HEK293 (cell line): ENCODE results near the gene C16orf92.

Source experiments
- BCL11B ChIP-seq: fragments of 450-650 bp; formaldehyde crosslinking; IDR thresholded peaks from 2 replicates; pipeline ENCODE4 v1.5.1; 2016; ENCODE audit warnings: low read depth, missing biosample characterization, missing genetic modification characterization
- GFI1B ChIP-seq: fragments of 450-650 bp; formaldehyde crosslinking; IDR thresholded peaks from 2 replicates; pipeline ENCODE4 v1.5.1; 2016; ENCODE audit warnings: missing biosample characterization, missing genetic modification characterization
- GLI2 ChIP-seq: fragments of 450-650 bp; formaldehyde crosslinking; IDR thresholded peaks from 2 replicates; pipeline ENCODE4; 2017; ENCODE audit warnings: missing biosample characterization, missing genetic modification characterization, low read depth, borderline replicate concordance
- IKZF3 ChIP-seq: fragments of 450-650 bp; IDR thresholded peaks from 2 replicates; pipeline ENCODE4 v1.5.0; 2018; ENCODE audit warnings: missing biosample characterization, mild to moderate bottlenecking, missing genetic modification characterization, moderate library complexity
- KLF17 ChIP-seq: fragments of 450-650 bp; formaldehyde crosslinking; IDR thresholded peaks from 2 replicates; pipeline ENCODE4 v1.5.1; 2016; ENCODE audit warnings: missing biosample characterization, missing genetic modification characterization
- REST ChIP-seq: fragments of 450-650 bp; formaldehyde crosslinking; IDR thresholded peaks from 2 replicates; pipeline ENCODE4 v1.5.1; 2016; ENCODE audit warnings: missing biosample characterization, missing genetic modification characterization
- SCRT2 ChIP-seq: fragments of 450-650 bp; formaldehyde crosslinking; IDR thresholded peaks from 2 replicates; pipeline ENCODE4 v1.5.1; 2016; ENCODE audit warnings: missing biosample characterization, missing genetic modification characterization
- SP2 ChIP-seq: fragments of 450-650 bp; formaldehyde crosslinking; IDR thresholded peaks from 2 replicates; pipeline ENCODE4 v1.5.1; 2016; ENCODE audit warnings: missing biosample characterization, missing genetic modification characterization
- ZFP37 ChIP-seq: fragments of 450-650 bp; formaldehyde crosslinking; IDR thresholded peaks from 2 replicates; pipeline ENCODE4 v1.5.1; 2016; ENCODE audit warnings: missing biosample characterization, missing genetic modification characterization
- ZNF146 ChIP-seq: fragments of 450-650 bp; formaldehyde crosslinking; IDR thresholded peaks from 2 replicates; pipeline ENCODE4 v1.5.1; 2016; ENCODE audit warnings: missing biosample characterization, missing genetic modification characterization
- ZNF354C ChIP-seq: fragments of 450-650 bp; formaldehyde crosslinking; IDR thresholded peaks from 2 replicates; pipeline ENCODE4 v1.5.1; 2016; ENCODE audit warnings: missing biosample characterization, missing genetic modification characterization, low read depth, borderline replicate concordance
- ZNF362 ChIP-seq: fragments of 450-650 bp; formaldehyde crosslinking; IDR thresholded peaks from 2 replicates; pipeline ENCODE4 v1.5.1; 2016; ENCODE audit warnings: missing biosample characterization, missing genetic modification characterization
- ZNF37A ChIP-seq: fragments of 450-650 bp; IDR thresholded peaks from 2 replicates; pipeline ENCODE4 v1.5.1; 2018; ENCODE audit warnings: missing biosample characterization, missing genetic modification characterization
- ZNF433 ChIP-seq: fragments of 450-650 bp; formaldehyde crosslinking; IDR thresholded peaks from 2 replicates; pipeline ENCODE4 v1.5.1; 2016; ENCODE audit warnings: missing biosample characterization, missing genetic modification characterization, low read depth
- ZNF510 ChIP-seq: fragments of 450-650 bp; formaldehyde crosslinking; IDR thresholded peaks from 2 replicates; pipeline ENCODE4 v1.5.1; 2018; ENCODE audit warnings: mild to moderate bottlenecking, missing genetic modification characterization, missing biosample characterization; ENCODE audit not compliant: insufficient replicate concordance
- ZNF521 ChIP-seq: fragments of 450-650 bp; formaldehyde crosslinking; IDR thresholded peaks from 2 replicates; pipeline ENCODE4 v1.5.1; 2017; ENCODE audit warnings: missing biosample characterization, mild to moderate bottlenecking, missing genetic modification characterization
- ZNF530 ChIP-seq: fragments of 450-650 bp; formaldehyde crosslinking; IDR thresholded peaks from 2 replicates; pipeline ENCODE4 v1.5.1; 2016; ENCODE audit warnings: low read depth, missing biosample characterization, missing genetic modification characterization
- ZNF558 ChIP-seq: fragments of 450-650 bp; formaldehyde crosslinking; IDR thresholded peaks from 2 replicates; pipeline ENCODE4 v1.5.1; 2016; ENCODE audit warnings: missing biosample characterization, missing genetic modification characterization
- ZNF560 ChIP-seq: fragments of 450-650 bp; formaldehyde crosslinking; IDR thresholded peaks from 2 replicates; pipeline ENCODE4 v1.5.1; 2017; ENCODE audit warnings: missing biosample characterization, missing genetic modification characterization, borderline replicate concordance
- ZNF585B ChIP-seq: fragments of 450-650 bp; formaldehyde crosslinking; IDR thresholded peaks from 2 replicates; pipeline ENCODE4 v1.5.1; 2016; ENCODE audit warnings: missing biosample characterization, missing genetic modification characterization
- ZNF621 ChIP-seq: fragments of 450-650 bp; formaldehyde crosslinking; IDR thresholded peaks from 2 replicates; pipeline ENCODE4 v1.5.1; 2017; ENCODE audit warnings: missing biosample characterization, missing genetic modification characterization
- ZNF777 ChIP-seq: fragments of 450-650 bp; formaldehyde crosslinking; IDR thresholded peaks from 2 replicates; pipeline ENCODE4 v1.5.1; 2017; ENCODE audit warnings: missing biosample characterization, missing genetic modification characterization, borderline replicate concordance
- ZNF785 ChIP-seq: fragments of 450-650 bp; formaldehyde crosslinking; IDR thresholded peaks from 2 replicates; pipeline ENCODE4 v1.5.1; 2016; ENCODE audit warnings: missing biosample characterization, missing genetic modification characterization
- ZNF791 ChIP-seq: fragments of 450-650 bp; formaldehyde crosslinking; IDR thresholded peaks from 2 replicates; pipeline ENCODE4 v1.5.1; 2016; ENCODE audit warnings: missing biosample characterization, missing genetic modification characterization
- ZNF837 ChIP-seq: fragments of 450-650 bp; formaldehyde crosslinking; IDR thresholded peaks from 2 replicates; pipeline ENCODE4 v1.5.1; 2016; ENCODE audit warnings: missing biosample characterization, missing genetic modification characterization
- ZSCAN16 ChIP-seq: fragments of 450-650 bp; formaldehyde crosslinking; IDR thresholded peaks from 2 replicates; pipeline ENCODE4 v1.5.1; 2016; ENCODE audit warnings: missing biosample characterization, missing genetic modification characterization
- ZSCAN23 ChIP-seq: fragments of 450-650 bp; formaldehyde crosslinking; IDR thresholded peaks from 2 replicates; pipeline ENCODE4 v1.5.1; 2016; ENCODE audit warnings: missing biosample characterization, missing genetic modification characterization
- TF ChIP-seq, protein P1 (sequence below): IDR thresholded peaks from 2 replicates; pipeline ENCODE4 v1.6.1; 2011; ENCODE audit warnings: mild to moderate bottlenecking, low read depth, low read length, borderline replicate concordance
- TF ChIP-seq, protein P2 (sequence below): fragments of 450-650 bp; IDR thresholded peaks from 2 replicates; pipeline ENCODE4 v1.5.1; 2018; ENCODE audit warnings: missing biosample characterization, missing genetic modification characterization
- TF ChIP-seq, protein P3 (sequence below): fragments of 450-650 bp; formaldehyde crosslinking; IDR thresholded peaks from 2 replicates; pipeline ENCODE4 v1.5.1; 2016; ENCODE audit warnings: missing biosample characterization, missing genetic modification characterization

Gene C16orf92

GRCh38 chr16:29973384-29974246 lies 49.4 kb upstream of the C16orf92 start, which contains the start of gene TAOK2 (continued):
- TF ChIP-seq REST (tag by site-specific recombination): no peak; the same call in 1 of the 2 replicates
- TF ChIP-seq BCL11B (tag by site-specific recombination): peak; percentile 64
- TF ChIP-seq ZNF530 (tag by site-specific recombination): no peak
- TF ChIP-seq ZNF37A (tag by site-specific recombination): no peak
- TF ChIP-seq KLF17: peak; percentile 69
- no peak for TF ChIP-seq ZNF354C (tag by site-specific recombination)
- TF ChIP-seq ZNF558 (tag by site-specific recombination): no peak
- no peak for TF ChIP-seq ZNF362 (tag by site-specific recombination)
- no peak for TF ChIP-seq ZNF837 (tag by site-specific recombination)
- TF ChIP-seq, protein P1, sequence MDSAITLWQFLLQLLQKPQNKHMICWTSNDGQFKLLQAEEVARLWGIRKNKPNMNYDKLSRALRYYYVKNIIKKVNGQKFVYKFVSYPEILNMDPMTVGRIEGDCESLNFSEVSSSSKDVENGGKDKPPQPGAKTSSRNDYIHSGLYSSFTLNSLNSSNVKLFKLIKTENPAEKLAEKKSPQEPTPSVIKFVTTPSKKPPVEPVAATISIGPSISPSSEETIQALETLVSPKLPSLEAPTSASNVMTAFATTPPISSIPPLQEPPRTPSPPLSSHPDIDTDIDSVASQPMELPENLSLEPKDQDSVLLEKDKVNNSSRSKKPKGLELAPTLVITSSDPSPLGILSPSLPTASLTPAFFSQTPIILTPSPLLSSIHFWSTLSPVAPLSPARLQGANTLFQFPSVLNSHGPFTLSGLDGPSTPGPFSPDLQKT: no peak
- TF ChIP-seq ZNF585B (tag by site-specific recombination): no peak
- peak; percentile 63; the same call in 1 of the 2 replicates for TF ChIP-seq SCRT2
- TF ChIP-seq ZNF777 (tag by site-specific recombination): no peak
- peak; percentile 98 for TF ChIP-seq SP2
- no peak for TF ChIP-seq ZSCAN16 (tag by site-specific recombination)
- TF ChIP-seq ZNF433 (tag by site-specific recombination): no peak
- no peak for TF ChIP-seq ZFP37 (tag by site-specific recombination)
- TF ChIP-seq, protein P2, sequence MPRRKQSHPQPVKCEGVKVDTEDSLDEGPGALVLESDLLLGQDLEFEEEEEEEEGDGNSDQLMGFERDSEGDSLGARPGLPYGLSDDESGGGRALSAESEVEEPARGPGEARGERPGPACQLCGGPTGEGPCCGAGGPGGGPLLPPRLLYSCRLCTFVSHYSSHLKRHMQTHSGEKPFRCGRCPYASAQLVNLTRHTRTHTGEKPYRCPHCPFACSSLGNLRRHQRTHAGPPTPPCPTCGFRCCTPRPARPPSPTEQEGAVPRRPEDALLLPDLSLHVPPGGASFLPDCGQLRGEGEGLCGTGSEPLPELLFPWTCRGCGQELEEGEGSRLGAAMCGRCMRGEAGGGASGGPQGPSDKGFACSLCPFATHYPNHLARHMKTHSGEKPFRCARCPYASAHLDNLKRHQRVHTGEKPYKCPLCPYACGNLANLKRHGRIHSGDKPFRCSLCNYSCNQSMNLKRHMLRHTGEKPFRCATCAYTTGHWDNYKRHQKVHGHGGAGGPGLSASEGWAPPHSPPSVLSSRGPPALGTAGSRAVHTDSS (tag by site-specific recombination): 0 out of 2 replicates have a peak, but pooled peaks have one; percentile 6
- TF ChIP-seq IKZF3: peak; percentile 99
- TF ChIP-seq, protein P3, sequence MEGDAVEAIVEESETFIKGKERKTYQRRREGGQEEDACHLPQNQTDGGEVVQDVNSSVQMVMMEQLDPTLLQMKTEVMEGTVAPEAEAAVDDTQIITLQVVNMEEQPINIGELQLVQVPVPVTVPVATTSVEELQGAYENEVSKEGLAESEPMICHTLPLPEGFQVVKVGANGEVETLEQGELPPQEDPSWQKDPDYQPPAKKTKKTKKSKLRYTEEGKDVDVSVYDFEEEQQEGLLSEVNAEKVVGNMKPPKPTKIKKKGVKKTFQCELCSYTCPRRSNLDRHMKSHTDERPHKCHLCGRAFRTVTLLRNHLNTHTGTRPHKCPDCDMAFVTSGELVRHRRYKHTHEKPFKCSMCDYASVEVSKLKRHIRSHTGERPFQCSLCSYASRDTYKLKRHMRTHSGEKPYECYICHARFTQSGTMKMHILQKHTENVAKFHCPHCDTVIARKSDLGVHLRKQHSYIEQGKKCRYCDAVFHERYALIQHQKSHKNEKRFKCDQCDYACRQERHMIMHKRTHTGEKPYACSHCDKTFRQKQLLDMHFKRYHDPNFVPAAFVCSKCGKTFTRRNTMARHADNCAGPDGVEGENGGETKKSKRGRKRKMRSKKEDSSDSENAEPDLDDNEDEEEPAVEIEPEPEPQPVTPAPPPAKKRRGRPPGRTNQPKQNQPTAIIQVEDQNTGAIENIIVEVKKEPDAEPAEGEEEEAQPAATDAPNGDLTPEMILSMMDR (tag by site-specific recombination): no peak
- no peak for TF ChIP-seq ZNF621 (tag by site-specific recombination)
- 0 out of 2 replicates have a peak, but pooled peaks have one; percentile 11 for TF ChIP-seq GFI1B
- no peak for TF ChIP-seq ZNF146
- 0 out of 2 replicates have a peak, but pooled peaks have one; percentile 6 for TF ChIP-seq ZNF785 (tag by site-specific recombination)
- TF ChIP-seq ZNF510 (tag by site-specific recombination): no peak
- TF ChIP-seq ZSCAN23 (tag by site-specific recombination): 0 out of 2 replicates have a peak, but pooled peaks have one; percentile 50
- TF ChIP-seq GLI2 (tag by site-specific recombination): no peak
- TF ChIP-seq ZNF560: no peak; the same call in 1 of the 2 replicates
- TF ChIP-seq ZNF791: no peak
- TF ChIP-seq ZNF521: no peak
